ENCODE measurements around the gene SRGAP2B.
"Not testable (repeated sequence)": the region's sequence is repeated elsewhere in the genome, so short reads cannot be mapped to it uniquely, and the experiment has no call there.

GRCh38 chr1:145000743-145001326 lies 94.3 kb downstream of the SRGAP2B start:
- not testable (repeated sequence) for TF ChIP-seq CTCF (IDR thresholded peaks at IDR 0.05; ENCODE audit: borderline replicate concordance, extremely low read depth, low read length, poor library complexity, severe bottlenecking); EZH2 (IDR thresholded peaks at IDR 0.05; ENCODE audit: borderline replicate concordance, low read depth, low read length, severe bottlenecking)
